ENCODE measurements around the gene ATG9A.

DNA sequence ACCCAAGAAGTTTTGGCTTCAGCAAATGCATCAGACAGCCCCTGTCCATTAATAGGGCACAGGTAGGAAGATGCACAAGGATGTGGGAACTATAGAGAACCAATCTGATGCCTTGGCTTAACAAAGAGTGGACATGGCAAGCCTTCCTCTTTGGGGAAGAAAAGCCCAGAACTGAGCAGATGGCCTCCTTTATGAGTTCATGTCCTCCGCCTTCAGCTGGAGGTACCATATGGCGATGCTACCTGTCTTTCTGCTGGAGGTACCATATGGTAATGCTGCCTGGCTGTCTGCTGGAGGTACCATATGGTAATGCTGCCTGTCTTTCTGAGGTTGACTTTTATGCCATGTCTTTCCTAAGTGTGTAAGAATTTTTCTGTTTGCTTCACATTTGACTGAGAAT, 45.3 kb downstream of the ATG9A start:
- TF ChIP-seq, protein P1, sequence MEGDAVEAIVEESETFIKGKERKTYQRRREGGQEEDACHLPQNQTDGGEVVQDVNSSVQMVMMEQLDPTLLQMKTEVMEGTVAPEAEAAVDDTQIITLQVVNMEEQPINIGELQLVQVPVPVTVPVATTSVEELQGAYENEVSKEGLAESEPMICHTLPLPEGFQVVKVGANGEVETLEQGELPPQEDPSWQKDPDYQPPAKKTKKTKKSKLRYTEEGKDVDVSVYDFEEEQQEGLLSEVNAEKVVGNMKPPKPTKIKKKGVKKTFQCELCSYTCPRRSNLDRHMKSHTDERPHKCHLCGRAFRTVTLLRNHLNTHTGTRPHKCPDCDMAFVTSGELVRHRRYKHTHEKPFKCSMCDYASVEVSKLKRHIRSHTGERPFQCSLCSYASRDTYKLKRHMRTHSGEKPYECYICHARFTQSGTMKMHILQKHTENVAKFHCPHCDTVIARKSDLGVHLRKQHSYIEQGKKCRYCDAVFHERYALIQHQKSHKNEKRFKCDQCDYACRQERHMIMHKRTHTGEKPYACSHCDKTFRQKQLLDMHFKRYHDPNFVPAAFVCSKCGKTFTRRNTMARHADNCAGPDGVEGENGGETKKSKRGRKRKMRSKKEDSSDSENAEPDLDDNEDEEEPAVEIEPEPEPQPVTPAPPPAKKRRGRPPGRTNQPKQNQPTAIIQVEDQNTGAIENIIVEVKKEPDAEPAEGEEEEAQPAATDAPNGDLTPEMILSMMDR (IDR thresholded peaks at IDR 0.05), result no peak
- TF ChIP-seq POLR2A (IDR thresholded peaks at IDR 0.05), result no peak
